Hematopoietic multipotent progenitor cell treated with erythropoietin and hydrocortisone succinate and interleukin-3 and kit ligand, for 6 days (in vitro differentiated cells): ENCODE results near the gene LATS2.
"Not testable (repeated sequence)": the region's sequence is repeated elsewhere in the genome, so short reads cannot be mapped to it uniquely, and the experiment has no call there.

Source experiments
- DNase-seq: peaks from one replicate; pipeline ENCODE4 v3.0.0-alpha.2; 2015

LATS2 gene

DNA sequence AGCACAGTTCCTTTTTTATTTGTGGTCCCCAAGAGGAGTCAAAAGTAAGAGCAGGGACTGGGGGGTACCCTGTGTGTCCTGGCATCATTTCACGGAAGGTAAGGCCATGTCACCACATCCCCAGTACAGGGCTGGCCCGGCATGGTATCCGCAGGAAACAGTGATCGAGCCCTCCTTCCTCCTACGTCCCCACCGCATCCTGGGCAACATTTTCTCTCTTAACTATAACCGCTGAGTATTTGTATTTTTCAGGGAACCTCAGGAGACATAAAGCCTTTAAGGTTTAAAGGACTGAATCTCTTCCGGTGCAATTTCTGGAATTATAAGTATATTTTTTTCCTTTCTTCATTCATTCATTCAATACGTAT lies 13.6 kb upstream of the LATS2 start:
- DNase-seq: peak; percentile 67

DNA sequence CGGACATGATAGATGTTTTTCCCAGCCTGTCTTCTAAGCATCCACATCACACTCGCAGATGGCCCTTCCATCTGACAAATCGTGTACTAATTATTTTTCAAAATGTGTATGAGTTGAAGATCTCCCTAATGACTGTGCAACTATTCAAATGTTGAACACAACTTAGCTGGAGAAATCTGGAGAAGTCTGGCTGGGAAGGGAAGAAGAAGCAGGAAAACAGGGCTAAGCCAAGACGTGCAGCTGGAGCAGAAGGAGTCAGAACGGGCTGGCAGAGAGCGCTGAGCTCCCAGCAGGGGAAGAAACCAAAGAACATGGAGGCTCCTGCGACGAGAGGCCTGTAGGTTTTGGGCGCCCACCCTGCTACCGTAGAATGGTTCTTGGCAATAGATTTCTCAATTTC lies 13.2 kb upstream of the LATS2 start:
- no peak for DNase-seq

DNA sequence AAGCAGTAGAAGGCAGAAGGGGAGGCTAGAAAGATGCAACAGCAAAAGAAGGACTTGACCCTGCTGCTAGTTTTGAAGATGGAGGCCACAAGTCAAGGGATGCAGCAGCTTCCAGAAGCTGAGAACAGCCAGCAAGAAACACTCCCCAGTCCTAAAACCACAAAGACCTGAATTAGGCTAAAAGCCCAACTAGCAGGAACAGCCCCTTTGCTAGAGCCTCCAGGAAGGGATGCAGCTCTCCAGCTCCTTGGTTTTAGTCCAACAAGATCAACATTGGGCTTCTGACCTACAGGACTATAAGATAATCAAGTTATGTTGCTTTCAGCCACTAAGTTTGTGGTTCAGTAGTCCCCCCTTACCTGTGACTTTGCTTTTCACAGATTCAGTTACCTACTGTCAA lies 10.5 kb upstream of the LATS2 start:
- DNase-seq: no peak

DNA sequence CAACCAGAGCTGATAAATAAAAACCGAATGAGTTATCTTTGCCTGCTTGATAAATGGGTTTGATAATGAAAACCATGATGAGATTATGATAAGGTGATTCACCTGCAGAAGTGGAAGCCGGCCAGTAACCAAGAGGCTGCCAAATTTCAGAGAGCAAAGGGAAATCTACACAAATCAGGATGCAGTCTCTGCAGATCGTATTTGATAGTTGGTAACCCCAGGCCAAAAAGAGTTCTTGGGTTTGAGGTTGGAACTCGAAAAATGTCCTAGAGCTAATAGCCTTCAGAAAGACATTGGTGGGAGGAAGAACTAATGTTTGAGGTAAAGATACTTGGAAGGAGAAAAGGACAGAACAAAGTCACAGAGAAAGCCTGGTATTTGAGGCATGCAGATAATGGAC lies 9.6 kb upstream of the LATS2 start:
- DNase-seq: no peak

- DNase-seq: peak; percentile 52
Measured at GRCh38 chr13:21069561-21070004, 8.2 kb upstream of the LATS2 start.

DNA sequence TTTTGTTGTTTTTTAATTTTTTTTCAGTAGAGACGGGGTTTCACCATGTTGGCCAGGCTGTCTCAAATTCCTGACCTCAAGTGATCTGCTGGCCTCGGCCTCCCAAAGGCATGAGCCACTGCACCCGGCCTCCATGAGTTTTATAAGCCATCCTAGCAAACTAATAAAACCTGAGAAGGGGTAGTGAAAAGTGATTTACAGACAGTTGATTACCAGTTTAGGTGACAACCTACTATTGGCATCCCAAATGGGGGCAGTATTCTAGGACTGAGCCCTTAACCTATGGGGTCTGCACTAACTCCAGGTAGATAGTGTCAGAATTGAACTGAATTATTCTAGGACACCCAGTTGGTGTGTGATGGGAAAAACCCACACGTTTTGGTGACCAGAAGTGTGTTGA lies 6.5 kb upstream of the LATS2 start:
- no peak for DNase-seq

- no peak for DNase-seq
Measured at GRCh38 chr13:21066946-21067345, 5.6 kb upstream of the LATS2 start.

DNA sequence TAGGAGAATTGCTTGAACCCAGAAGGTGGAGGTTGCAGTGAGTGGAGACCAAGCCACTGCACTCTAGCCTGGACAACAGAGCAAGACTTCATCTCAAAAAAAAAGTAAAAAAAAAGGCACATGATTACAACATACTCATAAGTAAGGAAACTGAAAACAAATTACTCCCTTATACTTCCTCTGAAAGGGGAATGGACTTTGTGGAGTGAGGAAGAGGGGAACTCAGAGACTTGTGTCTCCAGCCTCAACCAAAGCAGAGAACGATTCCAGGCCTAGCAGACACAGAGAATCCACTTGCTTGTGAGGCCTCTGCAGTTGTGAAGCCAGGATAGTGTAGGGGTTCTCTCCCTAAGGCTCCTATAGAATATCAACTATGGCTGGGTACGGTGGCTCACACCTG lies 4.3 kb upstream of the LATS2 start:
- DNase-seq: no peak

DNA sequence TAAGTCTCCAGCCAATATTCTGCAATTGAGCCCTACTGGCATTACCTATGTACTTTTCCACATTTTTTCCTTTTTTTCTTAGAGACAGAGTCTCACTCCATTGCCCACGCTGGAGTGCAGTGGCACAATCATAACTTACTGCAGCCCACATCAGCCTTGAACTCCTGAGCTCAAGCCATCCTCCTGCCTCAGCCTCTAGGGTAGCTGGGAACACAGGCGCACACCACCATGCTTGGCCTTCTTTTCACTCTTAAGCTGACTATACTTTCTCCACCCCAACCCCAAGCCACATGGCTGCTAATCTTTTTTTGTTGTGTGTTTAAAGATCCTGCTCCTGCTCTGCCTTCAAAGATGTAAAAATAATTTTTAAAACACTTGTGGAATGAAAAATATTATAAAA lies 1.6 kb upstream of the LATS2 start:
- DNase-seq: no peak

- peak; percentile 54 for DNase-seq
Measured at GRCh38 chr13:21060338-21061028, 903 bp downstream of the LATS2 start.

DNA sequence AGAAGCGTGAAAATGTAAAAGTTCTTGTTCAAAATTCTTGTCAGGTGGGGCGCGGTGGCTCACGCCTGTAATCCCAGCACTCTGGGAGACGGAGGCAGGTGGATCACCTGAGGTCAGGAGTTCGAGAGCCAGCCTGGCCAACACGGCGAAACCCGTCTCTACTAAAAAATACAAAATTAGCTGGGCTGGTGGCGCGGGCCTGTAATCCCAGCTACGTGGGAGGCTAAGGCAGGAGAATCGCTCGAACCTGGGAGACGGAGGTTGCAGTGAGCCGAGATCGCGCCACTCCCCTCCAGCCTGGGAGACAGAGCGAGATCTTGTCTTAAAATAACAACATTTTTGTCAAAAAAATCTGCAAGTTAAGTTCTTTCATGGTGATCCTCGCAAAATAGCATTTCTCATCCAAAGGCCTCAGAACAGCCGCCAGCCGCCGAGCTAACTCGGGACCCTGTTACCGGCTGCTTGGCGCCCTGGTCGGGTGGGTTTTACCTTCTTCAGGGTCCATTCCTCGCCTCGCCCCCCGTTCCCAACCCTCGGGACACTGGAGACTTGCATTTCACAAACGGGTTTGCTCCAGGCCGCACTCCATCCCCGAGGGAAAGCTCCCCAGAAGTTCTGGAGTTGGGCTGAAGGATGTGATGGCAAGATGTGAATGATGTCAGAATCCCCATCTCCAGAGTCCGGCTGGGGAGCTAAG lies 1.6 kb downstream of the LATS2 start:
- no peak for DNase-seq

DNA sequence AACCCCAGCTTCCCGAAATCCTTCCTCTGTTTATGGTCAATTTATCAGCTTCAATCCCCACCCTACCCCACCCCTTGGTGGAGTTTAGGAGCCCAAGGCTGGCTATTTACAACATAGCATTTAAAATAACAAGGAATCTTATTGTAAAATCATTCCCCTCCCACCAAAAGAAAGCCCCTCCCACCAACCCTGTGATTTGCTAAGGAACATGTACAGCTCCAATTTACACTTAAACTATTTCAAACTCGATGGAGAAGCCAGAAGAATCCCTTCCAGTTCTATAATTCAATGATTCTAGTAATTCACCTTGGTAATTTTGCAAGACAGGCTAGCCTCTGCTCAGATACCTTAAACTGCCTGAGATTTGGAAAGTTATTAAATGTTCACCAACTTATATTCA lies 3.0 kb downstream of the LATS2 start:
- DNase-seq: peak; percentile 50

DNA sequence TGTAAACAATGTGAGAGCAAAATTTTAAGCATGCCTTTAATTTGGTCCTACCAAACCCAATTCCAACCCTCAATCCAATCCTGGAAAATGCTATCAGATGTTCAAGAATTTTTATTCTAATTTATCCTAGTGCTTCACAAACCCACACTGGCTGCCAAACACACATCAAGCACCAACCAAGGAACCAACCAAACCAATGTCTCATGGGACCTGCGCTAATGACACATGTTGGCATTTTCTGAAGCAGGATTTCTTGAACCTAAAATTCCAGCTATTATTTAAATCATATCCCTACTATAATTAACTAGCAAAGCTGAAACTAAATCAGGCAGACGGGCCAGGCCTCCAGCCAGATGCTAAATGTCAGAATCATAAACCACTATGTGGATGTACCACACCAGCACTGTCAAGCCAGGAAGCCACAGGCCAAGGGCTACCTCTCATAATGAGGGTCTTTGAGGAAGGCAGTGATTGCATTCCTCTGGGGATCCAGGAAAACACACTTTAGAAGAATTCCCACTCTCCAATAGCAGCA lies 5.8 kb downstream of the LATS2 start:
- no peak for DNase-seq

DNA sequence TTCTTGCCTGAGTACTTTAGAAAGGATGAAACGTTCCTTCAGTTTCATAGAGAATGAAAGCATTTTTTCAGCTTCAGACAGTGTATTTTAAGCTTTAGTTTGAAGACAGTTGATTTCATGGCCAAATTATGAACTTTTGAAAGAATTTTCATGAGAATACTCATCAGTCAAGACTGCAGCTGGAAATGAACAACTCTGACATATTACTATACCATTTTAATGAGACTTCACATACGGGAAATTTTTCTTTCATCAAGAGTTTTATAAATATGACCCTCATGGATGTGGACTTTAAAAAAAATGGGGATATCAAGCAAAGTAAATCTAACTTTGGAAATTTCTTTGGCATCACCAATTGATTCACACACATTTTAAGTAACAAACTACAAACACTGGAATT lies 6.4 kb downstream of the LATS2 start:
- no peak for DNase-seq

DNA sequence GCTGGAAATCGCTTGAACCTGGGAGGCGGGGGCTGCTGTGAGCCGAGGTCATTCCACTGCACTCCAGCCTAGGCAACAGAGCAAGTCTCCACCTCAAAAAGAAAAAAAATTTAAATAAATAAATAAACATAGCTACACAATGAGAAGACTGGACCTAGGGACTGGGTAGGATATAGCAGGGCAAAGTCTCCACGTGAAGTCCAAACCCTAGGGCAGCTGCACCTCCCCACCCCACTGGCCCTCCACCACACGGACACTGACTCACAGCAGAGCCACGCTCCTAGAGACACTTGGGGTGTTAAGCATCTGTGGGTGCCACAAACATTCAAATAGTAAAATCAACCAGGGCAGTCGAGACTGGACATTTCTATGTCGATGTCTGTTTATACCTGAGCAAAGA lies 7.1 kb downstream of the LATS2 start:
- no peak for DNase-seq

DNA sequence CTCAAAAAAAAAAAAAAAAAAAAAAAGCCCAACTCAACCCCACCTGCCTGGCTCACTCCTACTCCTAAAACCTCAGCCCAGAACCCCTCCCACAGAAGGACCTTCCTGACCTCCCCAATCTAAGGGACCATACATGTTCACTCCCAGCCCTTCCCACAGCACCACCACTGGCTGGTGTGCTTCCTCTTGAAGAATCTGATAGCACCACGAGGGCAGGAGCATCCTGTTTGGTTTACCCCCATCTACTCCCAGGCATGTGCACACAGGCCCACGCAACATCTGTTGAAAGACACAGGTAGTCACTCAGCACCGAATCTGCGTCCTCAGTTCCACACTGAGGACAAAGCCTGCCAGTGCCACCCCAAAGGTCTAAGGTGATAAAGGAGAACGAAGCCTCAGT lies 8.2 kb downstream of the LATS2 start:
- DNase-seq: peak; percentile 63

DNA sequence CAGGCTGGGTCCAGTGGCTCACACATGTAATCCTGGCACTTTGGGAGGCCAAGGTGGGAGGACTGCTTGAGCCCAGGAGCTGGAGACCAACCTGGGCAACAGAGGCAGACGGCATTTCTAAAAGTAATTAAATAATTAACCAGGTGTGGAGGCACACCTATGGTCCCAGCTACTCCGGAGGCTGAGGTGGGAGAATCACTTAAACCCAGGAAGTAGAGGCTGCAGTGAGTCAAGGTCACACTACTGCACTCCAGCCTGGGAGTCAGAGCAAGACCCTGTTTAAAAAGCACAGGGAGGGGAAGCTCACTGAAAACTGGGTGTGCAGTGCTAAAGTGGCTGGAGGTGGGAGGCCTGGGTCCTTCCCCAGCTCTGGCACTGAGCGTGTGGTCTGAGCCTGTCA lies 9.7 kb downstream of the LATS2 start:
- DNase-seq: no peak

DNA sequence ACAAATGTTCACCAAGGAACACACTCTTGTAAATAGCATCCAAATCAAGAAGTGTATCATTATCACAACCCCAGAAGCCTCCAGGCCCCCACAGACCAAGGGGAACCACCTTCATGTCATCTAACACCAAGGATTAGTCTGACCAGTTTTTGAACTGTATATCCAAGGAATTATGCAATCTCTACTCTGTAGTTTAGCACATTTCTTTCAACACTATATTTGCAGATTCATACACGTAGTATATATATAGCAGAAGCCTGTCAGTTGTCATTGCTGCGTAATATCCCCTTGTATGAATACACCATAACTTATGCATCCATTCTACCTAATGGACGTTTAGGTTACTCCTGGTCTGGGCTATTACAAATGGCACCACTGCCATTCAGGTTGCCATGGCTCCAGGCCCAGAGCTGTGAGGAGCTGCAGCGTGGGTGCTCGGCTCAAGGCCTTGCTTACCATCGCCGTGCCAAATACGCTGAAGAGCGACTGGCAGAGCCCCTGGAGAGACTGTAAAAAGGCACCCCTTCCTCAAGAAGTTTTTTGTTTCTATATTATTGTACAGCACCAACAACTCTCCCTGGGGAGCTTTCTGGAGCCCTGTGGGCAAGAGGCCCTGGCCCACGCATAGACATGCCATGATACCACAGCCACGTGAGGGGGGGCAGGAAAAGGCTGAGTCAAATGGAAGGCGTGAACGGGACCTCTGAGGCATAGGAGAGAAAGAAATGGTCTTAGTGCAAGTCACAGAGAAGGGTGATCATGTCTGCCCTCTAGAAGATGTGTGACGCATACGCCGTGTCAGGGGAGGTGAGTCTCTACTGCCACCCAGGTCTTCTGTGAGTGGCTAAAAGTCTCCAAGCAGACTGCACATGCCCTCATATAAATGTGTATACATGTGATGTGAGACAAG lies 10.8 kb downstream of the LATS2 start:
- DNase-seq: no peak

DNA sequence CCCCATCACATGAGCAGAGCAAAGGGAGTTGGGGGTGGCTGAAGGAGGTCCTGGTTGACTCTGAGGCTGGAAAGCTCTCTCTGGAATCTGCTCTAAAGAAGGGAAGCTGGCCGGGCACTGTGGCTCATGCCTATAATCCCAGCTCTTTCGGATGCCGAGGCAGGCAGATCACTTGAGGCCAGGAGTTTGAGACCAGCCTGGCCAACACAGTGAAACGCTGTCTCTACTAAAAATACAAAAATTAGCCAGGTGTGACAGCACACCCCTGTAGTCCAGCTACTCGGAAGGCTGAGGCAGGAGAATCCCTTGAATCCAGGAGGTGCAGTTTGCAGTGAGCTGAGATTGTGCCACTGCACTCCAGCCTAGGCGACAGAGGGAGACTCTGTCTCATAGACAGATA lies 11.7 kb downstream of the LATS2 start:
- not testable (repeated sequence) for DNase-seq

DNA sequence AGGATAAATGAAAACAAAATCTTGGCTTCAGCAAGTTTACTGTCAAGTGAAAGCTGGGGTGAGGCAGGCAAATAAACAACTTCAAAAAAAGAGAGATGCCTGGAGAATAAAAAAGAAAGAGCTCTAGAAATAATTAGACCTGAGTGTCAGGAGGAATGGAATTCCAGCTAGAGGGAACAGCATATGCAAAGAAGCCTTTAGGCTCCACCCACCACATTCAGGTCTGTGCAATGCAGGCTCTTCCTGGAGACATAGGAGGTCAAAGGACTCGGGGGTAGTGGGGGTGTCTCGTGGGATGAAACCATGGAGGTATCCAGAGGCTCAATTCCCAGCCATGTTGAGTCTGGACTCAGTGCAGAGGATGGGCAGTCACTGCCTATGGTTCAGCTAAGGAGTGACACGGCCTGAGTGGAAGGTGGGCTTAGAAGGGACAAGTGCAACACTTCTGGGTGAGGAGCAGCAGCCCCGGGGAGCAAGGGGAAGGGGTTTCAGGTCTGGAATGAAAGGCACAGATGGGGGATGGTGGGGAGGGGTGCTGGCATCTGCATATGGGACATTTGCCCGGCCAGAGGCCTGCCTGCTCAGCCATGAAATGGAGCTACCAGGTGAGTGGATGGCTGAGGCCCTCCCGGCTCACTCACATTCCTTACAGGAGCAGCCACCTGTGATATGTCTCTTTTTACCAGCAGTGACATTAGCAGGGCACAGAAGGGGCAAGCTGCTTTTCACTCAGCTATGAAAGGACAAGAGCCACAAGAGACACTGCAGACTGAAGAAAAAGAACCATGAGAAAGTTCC lies 12.3 kb downstream of the LATS2 start:
- DNase-seq: no peak

GRCh38 chr13:21047591-21048282 lies 13.6 kb downstream of the LATS2 start:
- DNase-seq: no peak

DNA sequence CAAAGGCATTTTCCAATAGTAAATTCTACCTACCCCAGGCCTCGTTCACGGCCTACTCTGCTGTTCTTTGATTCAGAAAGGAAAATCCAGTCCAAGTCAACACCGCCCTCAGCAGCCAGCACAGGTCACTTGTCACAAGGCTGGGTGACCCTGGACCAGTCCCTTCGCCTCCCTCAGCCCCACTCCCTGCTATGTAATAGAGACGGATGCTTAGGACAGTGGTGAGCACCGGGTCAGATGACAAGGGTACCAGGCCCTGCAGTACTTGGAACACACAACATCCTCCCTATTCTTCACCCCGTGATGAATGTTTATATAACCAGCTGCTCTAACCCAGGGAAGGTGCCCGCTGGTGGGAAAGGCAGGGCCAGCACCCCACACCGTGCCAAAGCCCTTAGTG lies 14.3 kb downstream of the LATS2 start:
- DNase-seq: no peak
